H1 (cell line): ENCODE results near the gene BCAS3.

Source experiments
- CBX8 ChIP-seq: fragments of 300-800, 300-1000 bp; sonication (generic); IDR thresholded peaks from 2 replicates; pipeline ENCODE4 v1.7.1; 2016; ENCODE audit warnings: low read depth, low read length, borderline replicate concordance
- EZH2 ChIP-seq: fragments of 200-600 bp; sonication (generic); IDR thresholded peaks from 2 replicates; pipeline ENCODE4 v1.7.1; 2012; ENCODE audit warnings: low read depth, mild to moderate bottlenecking, moderate library complexity, low read length, inconsistent platforms; ENCODE audit not compliant: severe bottlenecking
- MAFK ChIP-seq: IDR thresholded peaks from 2 replicates; pipeline ENCODE4 v1.6.1; 2012; ENCODE audit warnings: low read depth, mild to moderate bottlenecking, improper control_type of control experiment, low read length
- NANOG ChIP-seq: IDR thresholded peaks from 2 replicates; pipeline ENCODE4 v1.6.1; 2011; ENCODE audit warnings: low read length, low read depth, mild to moderate bottlenecking, inconsistent platforms; ENCODE audit not compliant: insufficient read depth, poor library complexity, severe bottlenecking
- NRF1 ChIP-seq: IDR thresholded peaks from 2 replicates; pipeline ENCODE4 v1.6.1; 2011; ENCODE audit warnings: mild to moderate bottlenecking, low read depth, low read length, improper control_type of control experiment
- POLR2A ChIP-seq, 2 experiments: IDR thresholded peaks; 1 replicate in 1 of 2; 2 replicates in 1 of 2; pipeline ENCODE4 v1.6.1; 2011; ENCODE audit warnings: low read depth in 2 of 2, low read length in 2 of 2, mild to moderate bottlenecking in 2 of 2; ENCODE audit errors: control extremely low read depth in 1 of 2
- POLR2AphosphoS5 ChIP-seq: IDR thresholded peaks from 2 replicates; pipeline ENCODE4 v1.6.1; 2011; ENCODE audit warnings: low read depth, low read length
- TAF1 ChIP-seq: IDR thresholded peaks from 2 replicates; pipeline ENCODE4 v1.6.1; 2011; ENCODE audit warnings: mild to moderate bottlenecking, low read depth, low read length
- TF ChIP-seq, protein P1 (sequence below), 3 experiments: IDR thresholded peaks; 1 replicate in 2 of 3; 2 replicates in 1 of 3; pipeline versions ENCODE4 v1.5.1 to v1.6.1; 2011; ENCODE audit warnings: low read length in 3 of 3, mild to moderate bottlenecking in 3 of 3, inconsistent platforms in 2 of 3, low read depth in 1 of 3, moderate library complexity in 1 of 3; ENCODE audit not compliant: insufficient read depth in 1 of 3; ENCODE audit errors: control extremely low read depth in 1 of 3
- TF ChIP-seq, protein P2 (sequence below): IDR thresholded peaks from 2 replicates; pipeline ENCODE4 v1.6.1; 2012; ENCODE audit warnings: low read length, inconsistent platforms

GRCh38 chr17:61284174-61284573 is 606.5 kb downstream of the BCAS3 start:
- TF ChIP-seq EZH2 (no peak), POLR2AphosphoS5 (no peak), NRF1 (no peak), TAF1 (no peak), MAFK (no peak), NANOG (no peak), CBX8 (no peak), POLR2A (IDR thresholded peaks at IDR 0.05; ENCODE audit: control extremely low read depth in 1 of 2, low read depth in 2 of 2, low read length in 2 of 2) (no peak)
- TF ChIP-seq, protein P1, sequence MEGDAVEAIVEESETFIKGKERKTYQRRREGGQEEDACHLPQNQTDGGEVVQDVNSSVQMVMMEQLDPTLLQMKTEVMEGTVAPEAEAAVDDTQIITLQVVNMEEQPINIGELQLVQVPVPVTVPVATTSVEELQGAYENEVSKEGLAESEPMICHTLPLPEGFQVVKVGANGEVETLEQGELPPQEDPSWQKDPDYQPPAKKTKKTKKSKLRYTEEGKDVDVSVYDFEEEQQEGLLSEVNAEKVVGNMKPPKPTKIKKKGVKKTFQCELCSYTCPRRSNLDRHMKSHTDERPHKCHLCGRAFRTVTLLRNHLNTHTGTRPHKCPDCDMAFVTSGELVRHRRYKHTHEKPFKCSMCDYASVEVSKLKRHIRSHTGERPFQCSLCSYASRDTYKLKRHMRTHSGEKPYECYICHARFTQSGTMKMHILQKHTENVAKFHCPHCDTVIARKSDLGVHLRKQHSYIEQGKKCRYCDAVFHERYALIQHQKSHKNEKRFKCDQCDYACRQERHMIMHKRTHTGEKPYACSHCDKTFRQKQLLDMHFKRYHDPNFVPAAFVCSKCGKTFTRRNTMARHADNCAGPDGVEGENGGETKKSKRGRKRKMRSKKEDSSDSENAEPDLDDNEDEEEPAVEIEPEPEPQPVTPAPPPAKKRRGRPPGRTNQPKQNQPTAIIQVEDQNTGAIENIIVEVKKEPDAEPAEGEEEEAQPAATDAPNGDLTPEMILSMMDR (IDR thresholded peaks at IDR 0.05; ENCODE audit: control extremely low read depth in 1 of 3, insufficient read depth in 1 of 3, low read depth in 1 of 3, low read length in 3 of 3), result no peak
- TF ChIP-seq, protein P2, sequence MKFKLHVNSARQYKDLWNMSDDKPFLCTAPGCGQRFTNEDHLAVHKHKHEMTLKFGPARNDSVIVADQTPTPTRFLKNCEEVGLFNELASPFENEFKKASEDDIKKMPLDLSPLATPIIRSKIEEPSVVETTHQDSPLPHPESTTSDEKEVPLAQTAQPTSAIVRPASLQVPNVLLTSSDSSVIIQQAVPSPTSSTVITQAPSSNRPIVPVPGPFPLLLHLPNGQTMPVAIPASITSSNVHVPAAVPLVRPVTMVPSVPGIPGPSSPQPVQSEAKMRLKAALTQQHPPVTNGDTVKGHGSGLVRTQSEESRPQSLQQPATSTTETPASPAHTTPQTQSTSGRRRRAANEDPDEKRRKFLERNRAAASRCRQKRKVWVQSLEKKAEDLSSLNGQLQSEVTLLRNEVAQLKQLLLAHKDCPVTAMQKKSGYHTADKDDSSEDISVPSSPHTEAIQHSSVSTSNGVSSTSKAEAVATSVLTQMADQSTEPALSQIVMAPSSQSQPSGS, result no peak
